GM21723 (cell line): ENCODE results near the gene SIDT2.
"Not testable (repeated sequence)": the region's sequence is repeated elsewhere in the genome, so short reads cannot be mapped to it uniquely, and the experiment has no call there.

Experiments
- ATAC-seq: cut with Tn5 transposase; IDR thresholded peaks from one replicate; pipeline ENCODE4 v1.9.1; 2021; ENCODE audit warnings: mild to moderate bottlenecking, moderate library complexity; ENCODE audit not compliant: unreplicated experiment

The SIDT2 gene

GRCh38 chr11:117201658-117202305, 23.2 kb downstream of the SIDT2 start:
- no peak for ATAC-seq

- ATAC-seq, result no peak
These were observed 24.0 kb downstream of the SIDT2 start for GRCh38 chr11:117202386-117203068.

DNA sequence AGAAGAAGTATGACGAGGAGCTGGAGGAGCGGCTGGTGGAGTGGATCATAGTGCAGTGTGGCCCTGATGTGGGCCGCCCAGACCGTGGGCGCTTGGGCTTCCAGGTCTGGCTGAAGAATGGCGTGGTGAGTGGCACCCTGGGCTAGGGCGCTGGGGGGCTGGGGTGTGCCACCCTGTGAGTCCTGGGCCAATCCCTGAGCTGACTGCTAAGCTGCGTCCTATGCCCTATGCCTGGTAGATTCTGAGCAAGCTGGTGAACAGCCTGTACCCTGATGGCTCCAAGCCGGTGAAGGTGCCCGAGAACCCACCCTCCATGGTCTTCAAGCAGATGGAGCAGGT, 24.5 kb downstream of the SIDT2 start:
- ATAC-seq, result no peak

GRCh38 chr11:117204283-117205080, 25.9 kb downstream of the SIDT2 start:
- no peak for ATAC-seq

DNA sequence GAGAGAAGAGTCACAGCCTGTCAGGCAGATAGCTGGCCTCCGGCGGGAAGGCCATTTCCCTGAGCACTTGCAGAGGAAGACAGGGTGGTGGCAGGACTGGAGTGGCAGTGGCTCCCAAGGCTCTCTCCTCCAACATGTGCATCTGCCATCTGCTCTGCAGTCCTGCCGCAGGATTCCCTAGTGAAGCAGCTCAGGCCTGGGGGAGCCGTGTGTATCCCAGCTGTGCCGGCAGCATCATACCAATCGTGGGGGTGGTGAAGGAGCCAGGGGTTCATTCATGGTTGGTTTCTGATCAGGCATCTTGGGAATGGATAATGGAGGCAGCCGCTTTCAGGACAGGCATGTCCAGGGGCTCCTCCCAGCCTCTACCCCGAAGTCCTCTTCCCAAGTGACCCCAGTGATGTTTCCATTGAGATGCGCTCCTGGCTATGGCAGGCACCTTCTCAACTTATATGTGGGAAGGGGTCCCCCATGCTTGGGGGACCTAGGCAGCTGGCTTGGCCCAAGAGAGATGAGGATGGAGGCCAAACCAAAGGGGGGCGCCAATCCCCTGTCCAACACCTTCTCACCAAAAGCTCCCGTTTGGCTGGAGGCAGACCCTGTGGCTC, 26.8 kb downstream of the SIDT2 start:
- no peak for ATAC-seq

GRCh38 chr11:117206111-117206510, 27.6 kb downstream of the SIDT2 start:
- not testable (repeated sequence) for ATAC-seq

DNA sequence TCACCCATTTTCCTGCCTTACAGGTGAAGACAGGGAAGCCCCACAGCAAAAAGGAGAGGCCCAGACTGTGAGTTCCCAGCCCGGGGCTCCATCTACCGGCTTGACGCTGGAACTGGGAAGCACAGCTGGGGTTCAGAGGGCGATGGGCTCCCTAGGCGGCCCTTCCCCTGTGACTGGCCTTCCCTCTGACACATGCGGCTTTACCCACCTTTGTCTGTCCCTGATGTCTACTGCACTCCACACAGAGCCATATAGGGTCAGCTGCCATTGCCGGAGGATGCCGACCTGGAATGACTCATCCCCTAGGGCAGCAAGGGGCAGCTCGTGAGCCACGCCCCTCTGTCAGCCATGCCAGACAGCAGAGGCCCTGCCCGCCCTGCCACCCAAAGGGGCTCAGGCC, 28.3 kb downstream of the SIDT2 start:
- not testable (repeated sequence) for ATAC-seq

DNA sequence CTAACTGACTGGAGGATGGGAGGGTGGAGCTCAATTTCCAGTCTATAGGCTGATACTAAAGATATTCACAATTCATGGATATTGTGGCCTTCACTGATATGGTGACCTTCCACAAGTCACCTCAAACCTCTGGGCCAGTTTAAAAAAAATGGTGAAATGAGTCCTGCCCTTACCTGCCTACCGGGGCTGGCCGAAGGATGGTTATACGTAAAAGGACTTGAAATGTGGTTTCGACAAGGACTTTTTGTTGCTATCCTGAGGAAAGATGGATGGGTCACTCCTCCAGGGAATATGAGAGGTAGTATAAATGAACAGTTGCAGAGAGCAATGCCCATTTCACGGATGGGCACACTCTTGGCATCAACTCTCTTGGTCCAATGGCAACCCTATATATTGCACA, 28.9 kb downstream of the SIDT2 start:
- ATAC-seq, result not testable (repeated sequence)

- ATAC-seq, result not testable (repeated sequence)
These were observed 30.2 kb downstream of the SIDT2 start for GRCh38 chr11:117208710-117209109.

DNA sequence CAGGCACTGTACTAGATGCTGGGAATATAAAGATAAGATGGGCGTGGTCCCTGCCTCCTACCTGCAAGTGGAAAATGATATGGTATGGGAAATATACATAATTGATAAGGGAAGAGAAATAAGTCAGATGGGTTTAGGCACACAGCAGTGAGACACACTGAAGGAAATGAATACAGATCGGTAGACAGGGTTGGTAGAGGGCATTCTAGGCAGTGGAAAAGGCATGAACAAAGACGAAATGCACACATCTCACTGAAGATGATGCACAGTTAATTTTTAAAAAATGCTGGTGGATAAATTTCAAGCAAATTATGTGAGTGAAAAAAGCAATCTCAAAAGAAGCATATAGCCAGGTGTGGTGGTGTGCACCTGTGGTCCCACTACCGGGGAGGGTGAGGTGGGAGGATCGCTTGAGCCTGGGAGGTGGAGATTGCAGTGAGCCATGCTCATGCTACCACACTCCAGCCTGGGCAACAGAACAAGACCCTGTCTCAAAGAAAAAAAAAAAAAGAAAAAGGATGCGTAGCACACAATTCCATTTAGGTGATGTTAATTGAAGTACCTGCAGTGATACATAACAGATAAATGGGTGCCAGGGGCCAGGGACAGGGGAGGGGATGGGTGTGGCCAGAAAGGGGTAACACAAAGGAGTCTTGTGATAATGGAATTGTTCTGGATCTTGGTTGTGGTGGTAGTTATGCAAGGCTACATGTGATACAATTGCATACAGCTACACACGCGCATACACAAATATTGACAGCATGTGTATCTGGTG, 31.0 kb downstream of the SIDT2 start:
- not testable (repeated sequence) for ATAC-seq

DNA sequence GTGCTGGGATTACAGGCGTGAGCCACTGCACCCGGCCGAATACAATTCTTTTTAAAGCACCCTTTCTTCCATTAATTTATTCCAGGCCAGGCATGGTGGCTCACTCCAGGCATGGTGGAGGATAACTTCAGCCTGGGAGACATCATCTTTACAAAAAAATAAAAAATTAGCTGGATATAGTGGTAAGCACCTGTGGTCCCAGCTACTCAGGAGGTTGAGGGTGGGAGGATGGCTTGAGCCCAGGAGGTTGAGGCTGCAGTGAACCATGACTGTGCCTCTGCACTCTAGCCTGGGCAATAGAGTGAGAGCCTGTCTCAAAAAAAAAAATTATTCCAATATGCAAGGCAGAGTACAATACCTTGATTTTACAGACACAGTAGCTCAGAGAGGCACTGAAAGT, 32.1 kb downstream of the SIDT2 start:
- no peak for ATAC-seq

GRCh38 chr11:117212697-117213355, 34.3 kb downstream of the SIDT2 start:
- no peak for ATAC-seq

GRCh38 chr11:117214404-117215110, 36.0 kb downstream of the SIDT2 start:
- ATAC-seq, result no peak

DNA sequence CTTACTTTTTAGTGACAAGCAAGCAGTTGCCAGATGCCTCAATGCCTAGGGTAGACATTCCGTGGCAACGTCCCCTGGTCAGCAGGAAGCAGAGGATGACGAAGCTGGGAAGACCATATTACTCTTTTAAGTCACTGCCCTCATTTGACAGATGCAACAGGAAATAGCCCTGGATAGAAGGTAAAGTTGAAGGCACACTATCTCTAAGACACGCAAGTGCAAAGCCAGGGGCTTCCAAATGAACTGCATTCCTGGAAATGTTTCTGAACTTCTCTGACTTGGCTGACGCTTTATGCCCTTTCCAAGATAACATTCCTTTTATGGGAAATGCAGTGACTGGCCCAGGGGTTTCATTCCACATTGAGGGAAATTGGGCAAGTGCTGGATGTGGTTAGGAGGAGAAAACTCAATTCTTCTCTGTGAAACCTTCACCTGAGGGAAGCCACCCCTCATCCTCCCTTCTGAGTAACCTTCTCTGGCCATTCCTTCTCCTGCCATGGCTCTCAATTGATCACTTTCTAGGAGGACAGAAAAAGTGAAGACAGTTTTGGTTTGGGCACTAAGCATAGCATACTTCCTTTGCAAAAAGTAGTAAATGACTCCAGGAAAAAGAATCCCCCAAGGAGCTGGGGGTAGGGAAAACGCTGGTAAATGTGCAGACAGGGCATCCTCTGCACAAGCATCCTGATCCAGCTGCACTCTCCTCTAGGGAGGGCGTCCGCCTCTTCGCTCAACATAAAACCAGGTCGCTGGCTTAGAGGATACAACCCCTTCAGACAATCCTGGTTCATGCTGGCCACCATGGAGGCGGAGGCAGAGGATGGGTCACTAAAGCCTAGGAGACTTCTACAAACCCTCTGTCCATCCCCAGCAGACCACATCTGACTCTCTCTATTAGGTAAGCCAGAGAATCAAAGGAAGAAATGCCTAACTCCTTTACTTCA, 38.9 kb downstream of the SIDT2 start:
- ATAC-seq, result no peak

DNA sequence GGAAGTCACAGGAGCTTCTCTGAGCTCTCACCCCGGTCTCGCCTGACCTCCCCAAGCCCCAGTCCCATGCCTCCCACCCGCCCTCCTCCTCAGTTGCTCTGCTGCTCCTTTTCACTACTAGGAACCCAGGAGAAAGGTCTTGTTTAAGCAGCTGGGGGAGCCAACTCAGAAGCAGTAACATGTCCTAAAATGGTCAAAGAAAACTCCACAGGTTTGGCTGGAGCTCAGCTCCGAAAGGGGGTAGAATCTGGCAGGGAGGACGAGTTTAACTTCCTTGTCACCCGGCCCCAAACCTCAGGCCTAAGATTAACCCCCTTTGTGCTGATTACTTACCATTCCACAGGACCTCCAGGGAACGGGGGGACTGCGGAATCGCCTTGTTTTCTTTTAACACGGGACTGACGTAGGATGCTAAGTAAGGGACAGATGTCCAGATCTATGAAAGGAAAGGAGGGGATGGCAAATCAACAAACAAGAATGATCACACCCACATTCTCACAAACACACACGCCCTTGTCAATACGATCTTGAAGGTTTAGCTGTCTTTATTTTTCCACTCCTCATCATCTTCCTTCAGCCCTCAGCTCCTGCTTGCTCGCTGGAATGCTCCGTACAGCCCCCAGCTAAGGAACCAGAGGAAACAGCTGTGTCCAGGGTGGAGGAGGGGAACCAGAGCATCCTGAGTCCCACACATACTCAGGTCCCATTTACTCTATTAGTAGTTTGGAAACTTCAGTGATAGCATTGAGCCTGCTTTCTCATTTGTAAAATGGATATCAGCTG, 39.8 kb downstream of the SIDT2 start:
- no peak for ATAC-seq

DNA sequence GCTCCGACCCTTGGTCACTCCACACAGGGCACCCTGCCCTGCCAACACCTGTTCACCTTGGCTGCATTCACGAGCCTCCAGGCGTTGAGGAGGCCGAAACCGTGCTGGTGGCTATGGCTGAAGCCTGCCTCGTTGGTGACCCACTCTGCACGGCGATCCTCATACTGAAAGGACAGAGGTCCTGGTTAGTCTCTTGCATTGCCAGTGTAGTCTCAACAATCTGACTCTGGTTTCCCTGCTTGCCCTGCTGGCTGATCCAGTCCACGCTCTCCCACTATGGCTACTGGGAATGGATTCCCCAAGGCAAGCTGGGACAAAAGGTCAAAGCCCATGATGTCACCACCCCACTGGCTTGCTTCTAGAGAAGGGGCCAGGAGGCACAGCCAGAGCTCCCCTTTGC, 40.5 kb downstream of the SIDT2 start:
- no peak for ATAC-seq

DNA sequence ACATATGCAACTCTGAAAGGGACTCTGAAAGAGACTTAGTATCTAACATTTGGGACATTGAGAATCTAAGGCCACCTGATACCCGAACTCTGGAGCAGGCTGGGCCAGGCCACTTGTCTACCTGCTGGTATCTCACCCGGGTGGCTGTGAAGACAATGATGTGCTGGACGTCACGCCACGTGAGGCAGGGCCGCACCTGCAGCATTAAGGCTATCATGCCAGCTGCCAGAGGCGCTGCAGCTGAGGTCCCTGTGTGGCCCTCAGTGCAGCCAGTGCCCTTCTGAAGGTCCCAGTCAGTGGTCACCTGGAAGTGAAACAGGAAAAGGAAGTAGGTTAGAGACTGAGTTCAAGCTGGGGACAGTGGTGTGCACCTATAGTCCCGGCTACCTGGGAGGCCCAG, 40.9 kb downstream of the SIDT2 start:
- ATAC-seq, result no peak

DNA sequence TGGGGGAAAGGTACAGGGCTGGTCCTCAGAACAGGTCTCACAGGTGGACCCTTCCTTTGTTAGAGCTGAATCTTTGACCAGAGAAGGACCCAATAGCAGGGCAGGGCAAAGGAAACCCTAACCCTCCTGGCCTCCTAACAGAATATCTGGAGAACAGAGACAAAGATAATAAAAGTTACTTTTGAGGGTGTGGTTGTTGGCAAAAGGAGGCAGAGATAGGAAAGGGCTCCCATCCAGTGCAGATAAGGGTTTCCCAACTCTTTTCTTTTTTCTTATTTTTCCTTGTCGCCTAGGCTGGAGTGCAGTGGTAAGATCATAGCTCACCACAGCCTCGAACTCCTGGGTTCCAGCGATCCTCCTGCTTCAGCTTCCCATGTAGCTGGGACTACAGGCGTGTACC, 41.5 kb downstream of the SIDT2 start:
- no peak for ATAC-seq
